Sigmoid colon (tissue), 7 donors: ENCODE results near the gene CRIP2. TPM values are rescaled to one million over a fixed set of nuclear protein-coding genes. Genes with fewer than 3 reads are reported as not detected.

ENCODE experiments used
- DNase-seq: peaks from one replicate; pipeline ENCODE4 v3.0.0-alpha.2; 2019
- H3K27ac ChIP-seq, 4 donors: fragments of 200-600 bp; sonication (generic); one replicate each; pipeline ENCODE4 v1.5.1; 2016 to 2019; ENCODE audit warnings: mild to moderate bottlenecking in 1 of 4
- H3K27me3 ChIP-seq, 3 donors: fragments of 200-600 bp; sonication (generic); one replicate each; pipeline ENCODE4 v1.5.1; 2019; ENCODE audit warnings: mild to moderate bottlenecking in 1 of 3
- H3K36me3 ChIP-seq, 4 donors: fragments of 200-600 bp; sonication (generic); one replicate each; pipeline ENCODE4 v1.5.1; 2016 to 2019
- H3K4me1 ChIP-seq, 4 donors: fragments of 200-600 bp; sonication (generic); one replicate each; pipeline ENCODE4 v1.5.1; 2017 to 2019
- H3K4me3 ChIP-seq, 4 donors: fragments of 200-600 bp; sonication (generic); one replicate each; pipeline ENCODE4 v1.5.1; 2017 to 2019; ENCODE audit warnings: mild to moderate bottlenecking in 2 of 4, moderate library complexity in 1 of 4
- H3K9me3 ChIP-seq, 4 donors: fragments of 200-600 bp in 3 of 4; sonication (generic) in 3 of 4; one replicate each; pipeline versions ENCODE4 v1.5.1 to v1.6.1; 2013 to 2019
- EP300 ChIP-seq, 4 donors: sonication (generic); formaldehyde crosslinking; IDR thresholded peaks; one replicate each; pipeline ENCODE4 v1.6.1; 2017; ENCODE audit warnings: antibody characterized with exemption in 4 of 4
- POLR2A ChIP-seq, 2 donors: fragments of 450-650 bp; IDR thresholded peaks; one replicate each; pipeline ENCODE4 v1.6.1; 2016; ENCODE audit warnings: antibody characterized with exemption in 2 of 2, mild to moderate bottlenecking in 2 of 2, moderate library complexity in 2 of 2
- POLR2AphosphoS5 ChIP-seq, 4 donors: sonication (generic); formaldehyde crosslinking; IDR thresholded peaks; one replicate each; pipeline ENCODE4 v1.6.1; 2017; ENCODE audit warnings: antibody characterized with exemption in 4 of 4
- WGBS, 2 donors: extraction: QIAGEN DNeasy Blood & Tissue Kit; methylation state at CpG; one replicate each; pipeline ENCODE4 v1.1.7; 2013; 5-methylcytosine and 5-hydroxymethylcytosine counted together
- intact Hi-C: fragments of 100-400 bp; cut with DNase I; formaldehyde crosslinking; loops from one replicate; pipeline ENCODE4 v1.15.1; 2023
- polyA plus RNA-seq, 3 donors: library from polyadenylated mRNA; stranded (reverse); fragments of 200-250 nt; gene quantifications; one replicate each; pipeline ENCODE4 v1.2.3, GENCODE V29; 2013
- total RNA-seq, 4 donors: library from RNA; depleted of rRNA; stranded (reverse); fragments of >200 nt; gene quantifications; one replicate each; pipeline ENCODE4 v1.1.0, GENCODE V29; 2016
- TF ChIP-seq, protein P1 (sequence below), 4 experiments: fragments of 450-650 bp in 3 of 4; fragments of 200-600 bp in 1 of 4; IDR thresholded peaks; one replicate each; pipeline ENCODE4 v1.5.1; 2016 to 2019; ENCODE audit warnings: antibody characterized with exemption in 4 of 4, mild to moderate bottlenecking in 3 of 4, moderate library complexity in 2 of 4
- donor health status: healthy with polysubstance abuse.
- donor health status: Bipolar disorder and iron deficiency.
- donor health status: healthy.

The CRIP2 gene
- total and polyA plus RNA-seq, 7 donors, result 13.6 to 79.5 (median 50.0) TPM

DNA sequence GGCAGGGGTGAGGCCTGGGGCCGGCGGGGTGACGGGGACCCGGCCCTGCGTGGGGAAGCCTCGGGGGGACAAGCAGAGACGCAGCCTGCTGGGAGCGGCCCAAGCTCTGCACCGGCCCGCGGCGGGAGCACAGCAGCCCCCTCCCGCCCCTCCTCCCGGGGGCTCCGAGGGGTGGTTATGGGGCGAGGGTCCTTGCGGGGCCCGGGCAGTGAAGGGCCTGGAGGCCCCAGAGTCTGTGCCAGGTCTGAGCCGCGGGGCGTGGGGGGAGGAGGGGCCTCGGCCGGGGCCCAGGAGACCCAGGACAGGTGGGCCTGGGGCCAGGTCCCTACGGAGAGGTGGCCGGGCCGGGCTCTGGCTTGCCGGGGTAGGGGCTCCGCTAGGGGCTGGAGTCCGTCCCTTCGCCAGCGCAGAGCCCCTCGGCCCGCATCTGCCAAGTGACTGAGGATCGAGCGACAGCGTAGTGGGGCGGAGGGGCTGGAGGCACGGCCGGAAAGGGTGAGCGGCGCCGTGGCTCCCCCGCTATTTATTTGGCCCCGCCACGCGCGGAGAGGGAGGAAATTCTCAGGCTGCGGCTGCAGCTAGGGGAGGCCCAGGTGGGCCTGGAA, 52.3 kb downstream of the CRIP2 start:
- Histone ChIP-seq H3K27ac (peak overlapping the region in 3 of 4 donors; percentile 33 to 48 (median 46)), H3K36me3 (no peaks in the 10 kb centered on the region), H3K4me1 (peaks cover 0 to 38% (median 32%) of the 10 kb centered on the region in 4 donors), H3K4me3 (peak overlapping the region; percentile 57 to 75 (median 62)), H3K27me3 (peaks cover 0 to 21% (median 19%) of the 10 kb centered on the region in 3 donors), H3K9me3 (no peaks in the 10 kb centered on the region)
- intact Hi-C loops, result loop anchor here (5.0 to 10.0 kb wide), 3 partner anchors 52 to 322 kb away; partner anchors contain the start of gene CRIP2
- 2 to 3% methylated on average over 48 of the region's 48 CpGs for WGBS, 2 donors
- no peak for DNase-seq
- TF ChIP-seq, protein P1, sequence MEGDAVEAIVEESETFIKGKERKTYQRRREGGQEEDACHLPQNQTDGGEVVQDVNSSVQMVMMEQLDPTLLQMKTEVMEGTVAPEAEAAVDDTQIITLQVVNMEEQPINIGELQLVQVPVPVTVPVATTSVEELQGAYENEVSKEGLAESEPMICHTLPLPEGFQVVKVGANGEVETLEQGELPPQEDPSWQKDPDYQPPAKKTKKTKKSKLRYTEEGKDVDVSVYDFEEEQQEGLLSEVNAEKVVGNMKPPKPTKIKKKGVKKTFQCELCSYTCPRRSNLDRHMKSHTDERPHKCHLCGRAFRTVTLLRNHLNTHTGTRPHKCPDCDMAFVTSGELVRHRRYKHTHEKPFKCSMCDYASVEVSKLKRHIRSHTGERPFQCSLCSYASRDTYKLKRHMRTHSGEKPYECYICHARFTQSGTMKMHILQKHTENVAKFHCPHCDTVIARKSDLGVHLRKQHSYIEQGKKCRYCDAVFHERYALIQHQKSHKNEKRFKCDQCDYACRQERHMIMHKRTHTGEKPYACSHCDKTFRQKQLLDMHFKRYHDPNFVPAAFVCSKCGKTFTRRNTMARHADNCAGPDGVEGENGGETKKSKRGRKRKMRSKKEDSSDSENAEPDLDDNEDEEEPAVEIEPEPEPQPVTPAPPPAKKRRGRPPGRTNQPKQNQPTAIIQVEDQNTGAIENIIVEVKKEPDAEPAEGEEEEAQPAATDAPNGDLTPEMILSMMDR (IDR thresholded peaks at IDR 0.05), result no peak
- no peak for TF ChIP-seq POLR2A (IDR thresholded peaks at IDR 0.05)

DNA sequence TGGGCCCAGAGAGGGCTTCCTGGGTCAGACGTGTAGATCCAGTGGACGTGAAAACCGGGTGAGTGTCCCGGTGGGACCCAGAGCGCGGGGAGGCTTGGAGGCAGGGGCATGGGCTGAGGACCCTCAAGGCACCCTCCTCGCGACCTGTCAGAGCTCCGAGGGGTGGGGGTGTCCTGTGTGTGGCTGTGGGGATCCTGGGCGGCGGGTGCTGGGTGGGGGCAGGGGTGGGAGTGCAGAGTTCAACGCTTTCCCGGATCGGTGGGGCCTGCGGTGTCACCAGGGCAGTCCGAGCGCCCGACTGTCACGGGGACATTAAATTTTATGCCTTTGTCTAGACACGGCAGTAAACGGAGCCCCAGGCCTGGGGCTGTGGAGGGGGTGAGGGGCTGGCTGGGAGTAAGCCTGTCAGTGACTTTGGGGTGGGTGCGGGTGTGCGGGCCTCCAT, 52.8 kb downstream of the CRIP2 start:
- H3K4me3 ChIP-seq, result peak overlapping the region; percentile 57 to 75 (median 62)
- peaks cover 0 to 21% (median 19%) of the 10 kb centered on the region in 3 donors for H3K27me3 ChIP-seq
- TF ChIP-seq POLR2AphosphoS5 (IDR thresholded peaks at IDR 0.05) (no peak), POLR2A (IDR thresholded peaks at IDR 0.05) (no peak), EP300 (IDR thresholded peaks at IDR 0.05) (no peak)
- TF ChIP-seq, protein P1 (IDR thresholded peaks at IDR 0.05), result no peak
- H3K9me3 ChIP-seq, result no peaks in the 10 kb centered on the region
- 17 to 32% methylated on average over 23 of the region's 23 CpGs for WGBS, 2 donors
- no peak for DNase-seq
- no peaks in the 10 kb centered on the region for H3K36me3 ChIP-seq
- intact Hi-C loops, result loop anchor here (5.0 to 10.0 kb wide), 3 partner anchors 53 to 323 kb away; partner anchors contain the start of gene CRIP2
- H3K27ac ChIP-seq, result peak overlapping the region in 1 of 4 donors; percentile 72
- H3K4me1 ChIP-seq, result peaks cover 0 to 38% (median 32%) of the 10 kb centered on the region in 4 donors

DNA sequence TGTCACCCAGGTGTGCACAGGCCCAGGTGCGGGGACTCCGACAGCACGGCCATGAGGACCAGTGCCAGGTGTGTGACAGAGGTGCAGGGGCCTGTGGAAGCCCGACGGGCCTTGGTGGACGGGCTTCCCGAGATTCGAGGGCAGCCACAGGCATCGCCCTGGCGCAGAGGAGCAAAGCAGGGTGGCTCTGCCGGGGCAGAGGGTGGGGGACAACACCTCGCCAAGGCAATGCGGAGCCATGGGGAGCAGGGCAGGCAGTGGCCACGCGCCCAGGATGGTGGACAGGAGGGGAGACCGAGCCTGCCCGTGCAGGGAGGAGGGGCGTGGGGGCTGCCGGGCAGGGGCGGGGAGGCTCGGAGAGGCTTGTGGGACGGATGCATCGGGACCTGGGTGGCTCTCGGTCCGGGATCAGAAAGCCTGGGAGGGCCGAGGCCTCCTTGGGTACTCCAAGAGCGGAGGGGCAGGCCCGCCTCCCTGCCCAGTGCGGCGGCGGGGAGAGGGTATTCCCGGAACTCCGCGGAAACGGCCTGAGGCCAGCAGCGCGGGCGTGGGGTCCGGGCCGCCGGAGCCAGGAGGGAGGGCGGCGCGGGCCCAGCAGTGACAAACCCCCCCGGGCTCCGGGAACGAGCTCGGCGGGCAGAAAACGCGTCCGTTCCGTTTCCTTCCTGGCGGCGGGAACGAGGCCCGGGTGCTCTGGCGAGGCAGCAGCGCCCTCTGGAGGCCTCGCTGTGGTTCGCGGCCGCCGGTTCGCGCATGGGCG, 53.4 kb downstream of the CRIP2 start:
- H3K9me3 ChIP-seq, result no peaks in the 10 kb centered on the region
- H3K4me1 ChIP-seq, result peaks cover 0 to 38% (median 32%) of the 10 kb centered on the region in 4 donors
- H3K4me3 ChIP-seq, result peak overlapping the region; percentile 56 to 75 (median 60)
- DNase-seq, result peak; percentile 87
- peak in 3 of 4 donors; percentile 62 to 77 (median 65) for TF ChIP-seq POLR2AphosphoS5 (IDR thresholded peaks at IDR 0.05)
- TF ChIP-seq EP300 (IDR thresholded peaks at IDR 0.05), result no peak
- peak in 1 of 2 donors; percentile 15 for TF ChIP-seq POLR2A (IDR thresholded peaks at IDR 0.05)
- TF ChIP-seq, protein P1 (IDR thresholded peaks at IDR 0.05), result peak; percentile 53 to 85 (median 71)
- intact Hi-C loops, result loop anchor here (1.0 to 10.0 kb wide), 5 partner anchors 37 to 323 kb away; partner anchors contain the start of genes CRIP2 and TEDC1
- no peaks in the 10 kb centered on the region for H3K36me3 ChIP-seq
- H3K27ac ChIP-seq, result peak overlapping the region; percentile 67 to 76 (median 73)
- 3 to 8% methylated on average over 67 of the region's 67 CpGs for WGBS, 2 donors
- peaks cover 0 to 21% (median 19%) of the 10 kb centered on the region in 3 donors for H3K27me3 ChIP-seq

DNA sequence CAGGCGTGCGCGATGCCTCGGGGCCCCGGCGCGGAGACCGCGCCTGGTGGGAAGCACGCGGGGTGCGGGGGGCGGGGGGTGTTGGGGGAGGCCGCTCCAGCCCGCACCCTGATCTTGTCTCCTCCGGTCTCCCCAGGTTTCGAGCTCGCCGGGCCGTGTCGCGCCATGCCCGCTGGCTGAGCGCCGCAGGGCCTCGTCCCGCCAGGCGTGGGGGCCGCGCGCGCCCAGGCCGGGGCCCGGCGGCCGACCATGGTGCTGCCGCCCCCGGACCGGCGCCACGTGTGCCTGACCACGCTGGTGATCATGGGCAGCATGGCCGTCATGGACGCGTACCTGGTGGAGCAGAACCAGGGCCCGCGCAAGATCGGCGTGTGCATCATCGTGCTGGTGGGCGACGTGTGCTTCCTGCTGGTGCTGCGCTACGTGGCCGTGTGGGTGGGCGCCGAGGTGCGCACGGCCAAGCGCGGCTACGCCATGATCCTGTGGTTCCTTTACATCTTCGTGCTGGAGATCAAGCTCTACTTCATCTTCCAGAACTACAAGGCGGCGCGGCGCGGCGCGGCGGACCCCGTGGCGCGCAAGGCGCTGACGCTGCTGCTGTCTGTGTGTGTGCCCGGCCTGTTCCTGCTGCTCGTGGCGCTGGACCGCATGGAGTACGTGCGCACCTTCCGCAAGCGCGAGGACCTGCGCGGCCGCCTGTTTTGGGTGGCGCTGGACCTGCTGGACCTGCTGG, 54.1 kb downstream of the CRIP2 start:
- H3K9me3 ChIP-seq, result no peaks in the 10 kb centered on the region
- no peak for DNase-seq
- TF ChIP-seq POLR2A (IDR thresholded peaks at IDR 0.05), result no peak
- no peak for TF ChIP-seq POLR2AphosphoS5 (IDR thresholded peaks at IDR 0.05)
- TF ChIP-seq EP300 (IDR thresholded peaks at IDR 0.05), result no peak
- TF ChIP-seq, protein P1 (IDR thresholded peaks at IDR 0.05), result no peak
- H3K36me3 ChIP-seq, result no peaks in the 10 kb centered on the region
- intact Hi-C loops, result loop anchor here (1.0 to 10.0 kb wide), 5 partner anchors 37 to 324 kb away; partner anchors contain the start of genes CRIP2 and TEDC1
- peaks cover 0 to 38% (median 32%) of the 10 kb centered on the region in 4 donors for H3K4me1 ChIP-seq
- H3K4me3 ChIP-seq, result peak overlapping the region; percentile 56 to 75 (median 60)
- WGBS, 2 donors, result 13 to 30% methylated on average over 89 of the region's 89 CpGs
- H3K27me3 ChIP-seq, result peaks cover 0 to 21% (median 19%) of the 10 kb centered on the region in 3 donors
- peak overlapping the region in 1 of 4 donors; percentile 72 for H3K27ac ChIP-seq
